HG02870 (cell line): ENCODE results near the gene CLDN3.
"Not testable (repeated sequence)": the region's sequence is repeated elsewhere in the genome, so short reads cannot be mapped to it uniquely, and the experiment has no call there.

ENCODE experiments used
- ATAC-seq: cut with Tn5 transposase; IDR thresholded peaks from one replicate; pipeline ENCODE4 v1.9.1; 2021; ENCODE audit warnings: mild to moderate bottlenecking, moderate library complexity; ENCODE audit not compliant: unreplicated experiment

The CLDN3 gene

GRCh38 chr7:73770002-73770859 lies at the start of gene CLDN3:
Gene CLDN3 (minus strand): TSS chr7:73770270. CDS start chr7:73770049, 221 bp downstream.
- ATAC-seq = no peak

DNA sequence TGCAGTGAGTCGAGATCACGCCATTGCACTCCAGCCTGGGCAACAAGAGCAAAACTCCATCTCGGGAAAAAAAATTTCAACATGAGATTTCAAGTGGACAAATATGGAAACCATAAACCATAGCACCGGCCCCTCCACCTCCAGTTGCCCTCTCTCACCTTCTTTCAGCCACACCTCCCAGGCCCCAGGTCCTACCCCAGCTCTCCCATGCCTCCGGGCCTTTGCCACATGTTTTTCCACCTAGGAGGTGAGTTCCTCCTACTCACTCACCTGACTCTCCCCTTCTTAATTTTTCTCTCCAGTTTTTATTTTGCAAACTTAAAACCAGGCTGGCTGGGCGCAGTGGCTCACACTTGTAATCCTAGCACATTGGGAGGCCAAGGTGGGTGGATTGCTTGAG lies 47.1 kb upstream of the CLDN3 start:
- no peak for ATAC-seq

GRCh38 chr7:73815436-73815835 lies 45.4 kb upstream of the CLDN3 start:
- no peak for ATAC-seq

DNA sequence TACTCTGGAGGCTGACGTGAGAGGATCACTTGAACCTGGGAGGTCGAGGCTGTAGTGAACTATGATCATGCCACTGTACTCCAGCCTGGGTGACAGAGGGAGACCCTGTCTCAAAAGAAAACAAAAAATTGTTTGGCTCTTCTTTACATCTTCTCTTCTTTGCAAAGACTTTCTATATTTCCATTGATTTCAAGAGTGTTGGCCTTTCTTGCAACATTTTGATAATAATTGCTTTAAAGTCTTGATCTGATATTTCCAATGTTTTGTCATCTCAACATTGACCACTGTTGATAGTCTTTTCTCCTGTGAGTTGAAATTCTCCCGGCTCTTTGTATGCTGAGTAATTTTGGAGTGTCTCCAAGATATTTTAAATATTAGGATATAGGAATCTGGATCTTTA lies 42.9 kb upstream of the CLDN3 start:
- ATAC-seq = no peak

- no peak for ATAC-seq
Measured at GRCh38 chr7:73811760-73812168, 41.7 kb upstream of the CLDN3 start.

GRCh38 chr7:73810998-73811360 lies 40.9 kb upstream of the CLDN3 start:
- ATAC-seq = no peak

DNA sequence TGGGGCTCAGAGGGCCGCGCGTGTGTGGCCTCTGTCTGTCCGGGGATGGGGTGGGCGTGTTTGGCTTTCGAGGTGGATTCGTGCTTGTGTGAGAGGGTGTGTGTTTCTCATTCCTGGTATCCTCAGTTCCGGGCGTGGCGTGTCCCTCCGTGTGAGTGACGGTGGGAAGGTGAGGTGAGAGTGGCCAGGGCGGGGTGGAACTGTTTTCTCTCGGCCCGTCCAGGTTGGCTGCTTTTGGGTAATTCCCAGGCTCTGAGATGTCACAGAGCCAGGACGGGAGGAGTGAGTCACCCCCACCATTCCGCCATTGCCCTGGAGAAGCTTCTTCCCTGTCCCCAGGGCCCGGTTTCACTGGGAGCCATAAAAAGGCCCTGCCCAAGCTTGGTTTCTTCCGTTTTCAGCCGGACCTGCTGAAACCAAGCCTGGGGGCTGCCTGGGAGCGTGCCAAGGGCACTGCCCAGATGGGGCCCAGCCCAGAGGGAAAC lies 39.4 kb upstream of the CLDN3 start:
- ATAC-seq = no peak

DNA sequence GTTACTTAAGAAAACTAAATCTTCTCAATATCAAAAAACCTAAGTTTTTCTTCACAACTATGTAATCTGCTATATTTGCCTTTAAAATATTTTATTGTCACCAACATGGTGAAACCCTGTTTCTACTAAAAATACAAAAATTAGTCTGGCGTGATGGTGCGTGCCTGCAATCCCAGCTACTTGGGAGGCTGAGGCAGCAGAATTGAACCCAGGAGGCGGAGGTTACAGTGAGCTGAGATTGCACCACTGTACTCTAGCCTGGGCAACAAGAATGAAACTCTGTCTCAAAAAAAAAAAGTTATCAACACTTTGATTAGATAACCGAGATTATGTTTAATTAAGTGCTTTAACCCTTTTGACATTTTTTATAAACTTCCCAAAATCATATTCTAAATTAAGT lies 32.4 kb upstream of the CLDN3 start:
- ATAC-seq = no peak

- no peak for ATAC-seq
Measured at GRCh38 chr7:73801577-73801976, 31.5 kb upstream of the CLDN3 start.

- ATAC-seq = no peak
Measured at GRCh38 chr7:73799282-73800141, 29.4 kb upstream of the CLDN3 start.

GRCh38 chr7:73797176-73797575 lies 27.1 kb upstream of the CLDN3 start:
- not testable (repeated sequence) for ATAC-seq

DNA sequence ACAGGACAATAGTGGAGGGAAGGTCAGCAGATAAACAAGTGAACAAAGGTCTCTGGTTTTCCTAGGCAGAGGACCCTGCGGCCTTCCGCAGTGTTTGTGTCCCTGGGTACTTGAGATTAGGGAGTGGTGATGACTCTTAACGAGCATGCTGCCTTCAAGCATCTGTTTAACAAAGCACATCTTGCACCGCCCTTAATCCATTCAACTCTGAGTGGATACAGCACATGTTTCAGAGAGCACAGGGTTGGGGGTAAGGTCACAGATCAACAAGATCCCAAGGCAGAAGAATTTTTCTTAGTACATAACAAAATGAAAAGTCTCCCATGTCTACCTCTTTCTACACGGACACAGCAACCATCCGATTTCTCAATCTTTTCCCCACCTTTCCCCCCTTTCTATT lies 26.6 kb upstream of the CLDN3 start:
- not testable (repeated sequence) for ATAC-seq

DNA sequence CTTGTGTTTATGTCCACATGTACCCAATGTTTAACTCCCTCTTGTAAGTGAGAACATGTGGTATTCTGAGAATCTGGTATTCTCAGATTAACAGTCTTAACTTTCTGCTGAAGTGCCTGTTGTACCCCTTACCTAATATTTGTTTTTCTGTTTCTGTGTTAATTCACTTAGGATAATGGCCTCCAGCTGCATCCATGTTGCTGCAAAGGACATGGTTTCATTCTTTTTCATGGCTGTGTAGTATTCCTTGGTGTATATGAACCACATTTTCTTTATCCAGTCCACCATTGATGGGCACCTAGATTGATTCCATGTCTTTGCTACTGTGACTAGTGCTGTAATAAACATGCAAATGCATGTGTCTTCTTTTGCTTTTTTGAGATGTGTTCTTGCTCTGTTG lies 25.1 kb upstream of the CLDN3 start:
- not testable (repeated sequence) for ATAC-seq

GRCh38 chr7:73791170-73791690 lies 21.2 kb upstream of the CLDN3 start:
- not testable (repeated sequence) for ATAC-seq

- no peak for ATAC-seq
Measured at GRCh38 chr7:73789051-73789450, 19.0 kb upstream of the CLDN3 start.

DNA sequence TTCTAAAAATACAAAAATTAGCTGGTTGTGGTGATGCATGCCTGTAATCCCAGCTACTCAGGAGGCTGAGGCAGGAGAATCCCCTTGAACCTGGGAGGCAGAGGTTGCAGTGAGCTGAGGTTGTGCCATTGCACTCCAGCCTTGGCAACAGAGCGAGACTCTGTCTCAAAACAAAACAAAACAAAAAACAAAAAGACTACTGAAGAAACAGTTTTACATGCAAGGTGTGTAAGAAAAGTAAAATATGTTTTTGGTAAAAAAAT lies 17.6 kb upstream of the CLDN3 start:
- not testable (repeated sequence) for ATAC-seq

- ATAC-seq = no peak
Measured at GRCh38 chr7:73786588-73786987, 16.5 kb upstream of the CLDN3 start.

GRCh38 chr7:73779517-73779916 lies 9.4 kb upstream of the CLDN3 start:
- no peak for ATAC-seq

DNA sequence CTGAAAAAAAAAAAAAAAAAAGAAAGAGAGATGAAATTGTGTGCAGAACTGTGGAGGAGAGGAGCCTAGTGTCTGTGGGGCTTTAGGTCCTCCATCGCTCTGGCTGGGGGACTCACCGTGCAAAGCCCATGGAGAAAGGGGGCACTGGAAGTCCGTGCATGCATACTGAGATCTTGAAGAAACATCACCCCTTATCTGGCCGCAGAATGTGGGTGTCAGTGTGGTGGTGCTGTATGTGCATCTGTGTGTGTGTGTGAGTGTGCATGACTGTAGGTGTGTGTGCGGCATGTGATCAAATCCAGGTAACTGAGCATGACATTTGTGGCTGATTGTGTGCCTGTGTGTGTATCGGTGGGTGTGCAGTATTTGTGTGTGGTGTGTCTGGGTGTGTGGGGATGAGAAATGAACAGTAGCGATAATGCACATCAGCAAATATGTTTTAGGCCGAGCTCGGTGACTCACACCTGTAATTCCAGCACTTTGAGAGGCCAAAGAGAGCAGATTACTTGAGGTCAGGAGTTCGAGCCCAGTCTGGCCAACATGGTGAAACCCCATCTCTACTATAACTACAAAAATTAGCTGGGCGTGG lies 8.8 kb upstream of the CLDN3 start:
- no peak for ATAC-seq

DNA sequence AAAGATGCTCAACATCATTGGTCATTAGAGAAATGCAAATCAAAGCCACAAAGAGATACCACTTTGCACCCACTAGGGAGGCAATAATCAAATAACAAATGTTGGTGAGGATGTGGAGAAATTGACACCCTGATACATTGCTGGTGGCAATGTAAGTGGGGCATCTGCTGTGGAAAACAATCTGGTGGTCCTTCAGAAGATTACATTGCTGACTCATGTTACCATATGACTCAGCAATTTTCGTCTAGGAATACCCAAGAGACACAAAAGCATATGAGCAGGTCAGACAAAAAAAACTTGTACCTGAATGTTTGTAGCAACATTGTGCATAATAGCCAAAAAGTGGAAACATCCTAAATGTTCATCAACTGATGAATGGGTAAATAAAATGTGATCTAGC lies 4.9 kb upstream of the CLDN3 start:
- no peak for ATAC-seq

- ATAC-seq = no peak
Measured at GRCh38 chr7:73773700-73774517, 3.8 kb upstream of the CLDN3 start.
